NCI-H2171 (cell line): Measurements from ENCODE around the gene CCDC171.
"Not testable (repeated sequence)": the region's sequence is repeated elsewhere in the genome, so short reads cannot be mapped to it uniquely, and the experiment has no call there.

Experiments
- DNase-seq: peaks from one replicate; lab custom pipeline; 2025; lab: John Stamatoyannopoulos, UW

The CCDC171 gene

DNA sequence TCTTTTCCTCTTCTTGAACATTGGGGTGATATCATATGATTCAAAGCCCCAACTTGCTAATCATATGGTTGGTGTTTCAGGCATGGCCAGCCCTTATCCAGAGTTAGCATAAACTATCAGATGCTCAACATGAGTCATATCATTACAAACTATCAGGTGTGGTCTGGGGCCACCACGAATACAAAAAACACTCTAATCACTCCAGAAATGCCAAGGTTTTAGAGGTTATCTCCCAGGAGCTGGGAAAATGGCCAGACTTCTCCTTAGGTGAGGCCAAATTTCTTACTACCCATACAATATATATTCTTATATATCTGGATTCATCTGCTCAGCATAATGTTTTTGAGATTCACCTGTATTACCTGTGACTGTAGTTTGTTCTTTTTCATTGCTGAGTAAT is 210.5 kb downstream of the CCDC171 start:
- DNase-seq: no peak

GRCh38 chr9:15764131-15764530 is 211.3 kb downstream of the CCDC171 start:
- no peak for DNase-seq

- no peak for DNase-seq
Observed at GRCh38 chr9:15769547-15769946, 216.7 kb downstream of the CCDC171 start.

DNA sequence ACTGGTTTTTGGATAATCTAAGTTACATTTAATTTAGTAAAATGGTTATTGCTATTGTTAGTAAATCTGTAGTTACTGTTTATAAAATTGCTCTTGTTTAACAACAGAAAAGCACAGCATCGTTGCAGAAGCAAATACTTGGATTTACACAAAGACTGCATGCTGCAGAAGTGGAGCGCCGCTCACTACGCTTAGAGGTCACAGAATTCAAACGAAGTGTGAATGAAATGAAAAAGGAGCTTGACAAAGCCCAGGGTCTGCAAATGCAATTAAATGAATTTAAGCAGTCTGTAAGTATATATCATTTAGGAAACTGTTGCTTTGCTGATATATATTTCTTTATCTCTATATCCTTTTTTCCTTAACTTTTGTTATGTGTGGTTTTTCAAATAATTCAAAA is 226.0 kb downstream of the CCDC171 start:
- DNase-seq: no peak

DNA sequence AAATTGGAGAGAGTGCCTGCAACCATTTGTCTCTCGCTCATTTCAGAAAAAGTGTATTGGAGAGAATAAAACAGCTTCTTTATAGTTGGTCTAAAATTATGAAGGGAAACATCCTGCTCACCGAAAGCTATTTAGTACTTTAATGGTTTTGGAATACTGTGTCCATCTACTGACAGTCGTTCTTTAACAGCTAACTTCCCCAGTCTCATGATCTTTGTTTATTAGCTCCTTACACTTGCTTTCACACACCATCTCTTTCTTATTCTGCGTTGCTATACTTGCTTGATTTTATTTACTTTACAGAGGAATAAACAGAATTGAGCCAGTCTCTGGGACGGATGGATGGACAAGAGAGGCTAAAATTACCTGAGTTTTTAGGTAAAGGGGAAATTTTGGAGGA is 229.3 kb downstream of the CCDC171 start:
- no peak for DNase-seq

- DNase-seq: no peak
Observed at GRCh38 chr9:15785584-15785983, 232.7 kb downstream of the CCDC171 start.

DNA sequence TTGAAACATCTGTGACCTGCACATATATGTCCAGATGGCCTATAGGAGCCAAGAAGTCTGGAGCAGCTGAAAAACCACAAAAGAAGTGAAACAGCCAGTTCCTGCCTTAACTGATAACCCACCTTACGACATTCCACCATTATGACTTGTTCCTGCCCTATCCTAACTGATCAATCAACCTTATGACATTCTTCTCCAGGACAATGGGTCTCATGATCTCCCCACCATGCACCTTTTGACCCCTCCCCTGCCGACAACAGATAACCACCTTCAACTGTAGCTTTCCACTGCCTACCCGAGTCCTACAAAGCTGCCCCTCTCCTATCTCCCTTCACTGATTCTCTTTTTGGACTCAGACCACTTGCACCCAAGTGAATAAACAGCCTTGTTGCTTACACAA is 233.8 kb downstream of the CCDC171 start:
- DNase-seq: no peak

DNA sequence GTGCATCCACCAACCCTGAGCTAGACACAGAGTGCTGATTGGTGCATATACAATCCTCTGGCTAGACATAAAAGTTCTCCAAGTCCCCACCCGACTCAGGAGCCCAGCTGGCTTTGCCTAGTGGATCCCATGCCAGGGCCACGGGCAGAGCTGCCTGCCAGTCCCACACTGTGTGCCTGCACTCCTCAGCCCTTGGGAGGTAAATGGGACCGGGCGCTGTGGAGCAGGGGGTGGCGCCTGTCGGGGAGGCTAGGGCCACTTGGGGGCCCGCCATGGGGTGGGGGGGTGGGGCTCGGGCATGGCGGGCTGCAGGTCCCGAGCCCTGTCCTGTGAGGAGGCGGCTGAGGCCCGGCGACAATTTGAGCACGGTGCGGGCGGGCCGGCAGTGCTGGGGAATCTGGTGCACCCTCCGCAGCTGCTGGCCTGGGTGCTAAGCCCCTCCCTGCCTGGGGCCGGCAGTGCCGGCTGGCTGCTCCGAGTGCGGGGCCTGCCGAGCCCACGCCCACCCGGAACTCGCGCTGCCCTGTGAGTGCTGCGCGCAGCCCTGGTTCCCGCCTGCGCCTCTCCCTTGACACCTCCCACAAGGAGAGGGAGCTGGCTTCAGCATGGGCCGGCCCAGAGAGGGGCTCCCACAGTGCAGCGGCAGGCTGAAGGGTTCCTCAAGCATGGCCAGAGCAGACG is 257.5 kb downstream of the CCDC171 start:
- DNase-seq: not testable (repeated sequence)

DNA sequence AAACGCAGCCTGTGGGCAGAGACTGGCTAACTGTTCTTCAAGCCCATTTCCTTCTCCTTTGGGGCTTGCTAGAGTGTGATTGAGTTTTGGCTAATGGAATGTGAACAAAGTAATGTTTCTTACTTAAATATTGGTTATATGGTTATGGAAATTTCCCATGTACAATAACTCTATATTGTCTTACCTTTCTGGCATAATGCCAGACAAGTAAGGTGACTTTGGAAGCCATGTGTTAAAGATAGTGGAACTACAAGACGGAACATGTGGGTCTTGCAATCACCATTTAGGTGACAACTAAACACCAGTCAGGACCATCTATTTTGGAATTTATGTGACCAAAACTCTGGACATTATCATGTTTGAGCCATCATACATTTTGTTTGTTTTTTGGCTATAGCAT is 260.2 kb downstream of the CCDC171 start:
- no peak for DNase-seq

DNA sequence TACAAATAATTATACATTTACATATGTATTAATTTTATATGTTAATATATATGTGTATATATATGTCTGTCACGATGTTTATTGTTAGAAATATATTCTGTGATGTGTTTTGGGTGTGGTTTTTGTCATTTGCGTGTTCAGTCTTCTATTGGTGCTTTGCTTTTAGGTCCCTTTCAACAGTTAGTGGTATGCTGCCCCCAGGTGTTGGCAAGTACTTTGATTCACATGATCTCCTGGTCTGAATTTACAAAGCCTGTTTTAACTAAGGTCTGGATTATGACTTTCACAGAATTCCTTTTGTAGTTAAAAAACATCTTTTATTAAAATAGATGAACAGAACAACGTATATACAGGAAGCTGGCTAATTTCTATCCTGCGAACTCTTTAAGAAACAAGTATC is 271.5 kb downstream of the CCDC171 start:
- no peak for DNase-seq

DNA sequence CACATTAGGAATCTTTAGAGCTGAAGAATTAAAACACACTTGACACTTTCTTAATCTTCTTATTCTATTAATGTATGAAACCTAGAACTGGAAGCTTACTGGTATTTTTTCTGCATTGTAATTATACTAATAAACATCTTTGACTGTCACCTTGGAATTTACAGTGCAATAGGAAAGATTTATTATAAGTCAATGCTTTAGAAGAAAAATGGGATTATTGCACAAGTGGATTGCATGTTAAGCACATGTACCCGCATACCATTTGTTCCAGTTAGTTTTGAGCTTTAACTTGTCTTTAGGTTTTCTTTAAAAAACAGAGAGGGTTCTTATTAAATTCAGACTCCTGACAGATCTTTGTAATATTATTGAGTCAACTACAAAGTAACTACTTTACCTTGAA is 278.5 kb downstream of the CCDC171 start:
- no peak for DNase-seq

GRCh38 chr9:15834541-15834940 is 281.7 kb downstream of the CCDC171 start:
- DNase-seq: peak; percentile 3

GRCh38 chr9:15837079-15837679 is 284.3 kb downstream of the CCDC171 start:
- DNase-seq: peak; percentile 2

DNA sequence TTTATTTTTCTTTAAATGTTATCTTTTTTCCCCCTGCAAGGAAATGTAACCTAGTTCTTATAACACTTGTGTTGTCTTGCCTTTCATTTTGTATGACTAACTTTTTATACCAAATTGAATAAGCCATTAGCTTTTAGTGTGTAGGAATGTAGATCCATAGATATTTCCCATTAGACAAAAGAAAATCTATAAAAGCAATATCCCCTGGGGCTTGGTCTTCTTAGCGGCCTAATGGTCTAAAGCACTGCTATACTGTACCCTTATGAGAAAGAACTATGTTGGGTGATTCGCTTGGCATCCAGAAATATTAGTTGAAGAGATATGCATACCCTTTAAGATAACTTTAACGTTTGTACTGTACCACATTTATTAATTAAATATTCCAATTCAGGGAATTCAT is 289.2 kb downstream of the CCDC171 start:
- no peak for DNase-seq

DNA sequence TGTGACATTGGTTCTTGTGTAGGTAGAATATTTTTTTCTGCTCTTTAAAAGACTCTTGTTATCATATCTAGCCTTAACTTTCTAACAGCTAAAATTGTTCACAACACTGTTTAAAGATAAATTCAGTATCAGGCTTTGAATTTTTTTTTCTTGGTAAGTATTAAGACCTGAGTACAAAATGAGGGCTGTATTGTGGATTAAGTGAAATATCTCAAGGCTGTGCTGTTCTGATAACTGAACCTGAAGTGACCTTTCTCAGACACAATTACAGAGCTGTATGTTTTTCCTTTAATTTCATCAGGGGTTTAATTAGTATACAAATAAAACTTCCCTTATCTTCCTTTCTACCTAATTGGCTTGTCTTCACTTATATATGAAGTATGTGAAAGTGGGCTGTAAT is 290.5 kb downstream of the CCDC171 start:
- DNase-seq: no peak

DNA sequence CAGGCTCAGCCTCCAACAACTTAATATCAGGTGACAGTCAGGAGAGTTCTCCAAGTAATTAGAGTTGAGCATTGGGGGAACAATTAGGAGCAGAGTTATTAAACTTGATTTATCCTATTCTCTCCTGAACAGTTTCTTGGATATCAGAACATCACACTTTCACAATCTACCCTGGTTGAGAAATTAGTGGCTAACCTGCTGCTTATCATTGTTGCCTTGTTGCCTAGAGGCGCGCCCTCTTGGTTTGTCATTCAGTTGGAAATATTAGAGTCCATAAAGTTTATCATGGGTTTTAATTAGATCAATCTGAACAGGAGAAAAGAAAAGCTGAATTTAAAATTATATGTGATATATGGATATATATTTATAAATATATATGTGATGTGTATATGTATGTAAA is 291.1 kb downstream of the CCDC171 start:
- no peak for DNase-seq

- DNase-seq: no peak
Observed at GRCh38 chr9:15846611-15847010, 293.8 kb downstream of the CCDC171 start.

- DNase-seq: no peak
Observed at GRCh38 chr9:15849871-15850270, 297.0 kb downstream of the CCDC171 start.

- no peak for DNase-seq
Observed at GRCh38 chr9:15851766-15852165, 298.9 kb downstream of the CCDC171 start.

DNA sequence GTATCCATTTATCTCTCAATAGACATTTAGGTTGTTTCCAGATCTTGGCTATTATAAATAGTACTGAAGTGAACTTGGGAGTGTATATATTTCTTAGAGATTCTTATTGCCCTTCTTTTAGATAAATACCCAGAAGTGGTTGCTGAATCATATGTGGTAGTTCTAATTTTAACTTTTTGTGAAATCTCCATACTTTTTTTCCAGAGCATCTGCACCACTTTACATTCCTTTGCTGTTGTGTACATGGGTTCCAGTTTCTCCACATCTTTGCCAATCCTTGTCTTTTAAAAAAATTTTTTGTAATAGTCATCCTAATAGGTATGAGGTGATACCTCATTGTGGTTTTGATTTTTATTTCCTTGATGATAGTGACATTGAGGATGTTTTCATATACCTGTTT is 303.7 kb downstream of the CCDC171 start:
- DNase-seq: no peak

DNA sequence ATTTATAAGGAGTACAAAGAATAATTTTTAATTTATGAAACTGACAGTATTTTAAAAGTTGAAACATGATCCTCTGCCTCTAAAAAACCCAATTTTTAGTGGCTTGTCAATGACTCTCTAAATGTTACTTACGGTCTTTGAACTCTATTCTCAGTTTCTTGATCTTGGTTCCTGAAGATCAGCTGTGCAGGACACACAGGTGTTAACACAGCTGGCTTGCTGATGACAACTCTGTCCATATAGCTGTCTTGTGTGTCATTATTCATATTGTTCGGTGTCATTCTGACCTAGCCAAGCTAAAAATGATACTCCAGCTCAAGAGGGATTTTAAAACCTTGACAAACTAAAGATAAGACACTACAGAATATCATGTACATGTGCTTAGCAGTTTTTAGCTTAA is 314.5 kb downstream of the CCDC171 start:
- DNase-seq: no peak

DNA sequence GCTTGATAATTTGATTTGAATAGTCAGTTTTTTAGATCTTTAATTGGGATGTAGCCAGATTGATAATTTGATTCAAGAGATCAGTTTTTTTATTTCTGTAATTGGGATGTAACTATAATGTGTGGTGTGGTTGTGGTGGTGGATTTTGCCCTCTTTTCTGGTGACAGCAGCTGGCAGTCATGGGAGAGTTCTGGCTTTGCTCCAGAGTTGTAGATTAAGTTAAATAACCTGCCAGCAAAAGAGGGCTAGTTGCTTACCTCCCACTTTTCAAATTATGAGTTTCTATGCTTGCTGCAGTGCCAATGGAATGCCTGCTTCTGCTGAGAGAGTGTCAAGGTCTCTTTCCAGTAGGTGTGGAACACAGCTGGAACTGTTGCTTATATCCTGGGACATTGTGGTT is 315.1 kb downstream of the CCDC171 start:
- no peak for DNase-seq

GRCh38 chr9:15873573-15874177 is 320.8 kb downstream of the CCDC171 start:
- DNase-seq: no peak

- DNase-seq: no peak
Observed at GRCh38 chr9:15882328-15882727, 329.5 kb downstream of the CCDC171 start.
